GM19099 (cell line): ENCODE results near the gene ACO2.

ENCODE experiments used
- POLR2A ChIP-seq: IDR thresholded peaks from 3 replicates; pipeline ENCODE4 v1.6.1; 2011; ENCODE audit warnings: low read depth; ENCODE audit not compliant: insufficient read length; ENCODE audit errors: extremely low read depth

ACO2 gene

DNA sequence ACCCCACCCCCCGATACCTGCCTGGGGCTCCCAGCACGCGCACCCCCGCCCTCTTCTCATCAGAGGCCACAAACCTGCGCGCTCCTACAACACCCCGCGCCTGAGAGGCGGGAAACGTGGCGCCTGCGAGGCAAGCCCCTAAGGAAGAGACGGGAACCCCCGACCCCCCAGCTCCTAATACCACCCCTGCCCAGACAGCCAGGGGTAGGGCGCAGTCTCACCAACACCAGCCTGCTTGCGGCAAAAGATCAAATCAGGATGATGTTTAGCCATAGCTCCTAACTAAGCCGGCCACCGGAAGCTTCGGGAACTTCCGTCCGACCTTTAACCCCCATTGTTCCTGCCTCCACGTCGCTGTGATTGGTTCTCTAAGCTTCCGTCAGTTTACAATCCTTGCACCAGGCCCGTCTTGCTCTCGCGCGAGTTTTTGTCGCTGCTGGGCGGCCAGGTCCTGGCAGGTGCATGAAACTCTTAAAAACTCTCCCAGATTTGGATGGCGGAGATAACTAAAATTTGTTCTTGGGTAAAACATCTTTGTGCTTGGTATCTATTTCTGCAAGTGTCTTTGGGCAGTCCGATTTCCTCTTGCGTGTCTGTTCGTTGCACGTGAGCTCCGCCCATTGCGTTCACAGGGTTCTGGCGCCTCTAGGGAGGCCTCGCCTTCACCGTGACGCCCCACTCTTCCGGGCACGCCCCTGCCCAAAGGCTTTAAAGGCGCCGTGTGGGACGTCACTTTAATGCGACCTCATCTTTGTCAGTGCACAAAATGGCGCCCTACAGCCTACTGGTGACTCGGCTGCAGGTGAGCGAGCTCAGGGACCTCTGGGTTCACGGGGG is at the start of gene ACO2, which contains the start of gene PHF5A:
ACO2 (plus strand) TSS at position 737 of the 837 bp plus-strand sequence; CDS start at position 767, 30 bp downstream.
PHF5A (minus strand) TSS at position 312 of the 837 bp plus-strand sequence; CDS start at position 273, 39 bp downstream.
- TF ChIP-seq POLR2A, result peak; percentile 73

GRCh38 chr22:41425660-41426365 is 43.1 kb upstream of the ACO2 start:
- no peak for TF ChIP-seq POLR2A

DNA sequence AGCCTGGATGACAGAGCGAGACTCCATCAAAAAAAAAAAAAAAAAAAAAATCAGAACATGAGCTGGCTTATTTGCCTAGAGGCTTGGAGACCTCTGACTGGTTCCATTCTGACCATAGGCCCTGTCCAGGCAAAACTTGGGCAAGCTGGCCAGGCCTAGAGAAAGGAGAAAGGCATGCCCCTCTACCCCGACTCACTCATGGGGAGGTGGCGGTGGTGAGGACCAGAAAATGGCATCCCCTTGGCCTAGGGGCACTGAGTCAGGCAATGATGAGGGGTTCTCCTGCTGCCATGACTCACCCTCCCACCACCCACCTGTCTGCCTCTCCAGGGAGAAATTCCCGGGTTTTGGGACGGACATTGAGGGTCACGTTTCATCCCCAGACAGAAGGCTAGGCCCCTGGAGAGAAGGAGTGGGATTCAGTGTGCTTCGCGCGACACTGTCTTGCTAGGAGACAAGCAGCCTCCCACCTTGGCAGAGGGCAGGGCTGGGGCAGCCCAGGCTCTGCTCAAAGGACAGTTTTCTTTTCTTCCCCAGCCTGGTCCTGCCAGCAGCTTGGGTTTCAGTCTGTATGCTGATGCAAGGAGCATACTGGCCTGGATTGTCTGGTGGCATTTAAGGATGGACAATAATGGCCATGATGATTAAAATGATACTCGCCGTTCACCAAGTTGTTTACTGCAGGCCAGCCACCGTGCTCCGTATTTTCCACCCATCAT is 39.5 kb upstream of the ACO2 start:
- TF ChIP-seq POLR2A, result no peak

GRCh38 chr22:41429951-41430332 is 39.0 kb upstream of the ACO2 start:
- TF ChIP-seq POLR2A, result no peak

- TF ChIP-seq POLR2A, result no peak
Observed at GRCh38 chr22:41431656-41432055, 37.3 kb upstream of the ACO2 start.

- no peak for TF ChIP-seq POLR2A
Observed at GRCh38 chr22:41435560-41435959, 33.4 kb upstream of the ACO2 start.

- TF ChIP-seq POLR2A, result no peak
Observed at GRCh38 chr22:41436322-41437113, 32.4 kb upstream of the ACO2 start.

- no peak for TF ChIP-seq POLR2A
Observed at GRCh38 chr22:41437198-41437597, 31.7 kb upstream of the ACO2 start.

DNA sequence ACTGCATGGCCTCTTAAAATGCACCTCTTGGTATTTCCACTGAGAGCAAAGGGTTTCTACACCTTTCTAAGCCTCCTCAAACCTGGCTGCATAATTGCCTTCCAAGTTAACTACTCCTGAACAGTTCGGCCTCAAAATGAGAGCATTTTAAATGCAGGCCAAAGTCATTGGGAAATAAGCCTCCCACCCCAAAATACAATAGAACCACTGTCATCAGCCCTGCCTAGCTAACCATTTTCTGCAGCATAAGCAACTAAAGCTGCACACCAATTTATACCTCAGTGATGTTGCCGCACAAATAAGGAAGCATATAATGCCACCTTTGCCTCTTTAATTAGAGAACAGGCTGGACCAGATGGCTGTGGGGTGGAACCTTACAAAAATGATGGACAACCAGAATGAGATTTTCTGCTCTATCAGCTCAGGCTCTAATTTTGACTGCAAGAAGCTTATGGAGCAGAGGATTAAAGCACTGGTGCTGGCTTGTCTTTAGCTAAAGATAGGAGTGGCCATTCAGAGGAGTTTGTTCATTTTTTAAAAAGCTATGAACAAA is 26.6 kb upstream of the ACO2 start:
- no peak for TF ChIP-seq POLR2A

DNA sequence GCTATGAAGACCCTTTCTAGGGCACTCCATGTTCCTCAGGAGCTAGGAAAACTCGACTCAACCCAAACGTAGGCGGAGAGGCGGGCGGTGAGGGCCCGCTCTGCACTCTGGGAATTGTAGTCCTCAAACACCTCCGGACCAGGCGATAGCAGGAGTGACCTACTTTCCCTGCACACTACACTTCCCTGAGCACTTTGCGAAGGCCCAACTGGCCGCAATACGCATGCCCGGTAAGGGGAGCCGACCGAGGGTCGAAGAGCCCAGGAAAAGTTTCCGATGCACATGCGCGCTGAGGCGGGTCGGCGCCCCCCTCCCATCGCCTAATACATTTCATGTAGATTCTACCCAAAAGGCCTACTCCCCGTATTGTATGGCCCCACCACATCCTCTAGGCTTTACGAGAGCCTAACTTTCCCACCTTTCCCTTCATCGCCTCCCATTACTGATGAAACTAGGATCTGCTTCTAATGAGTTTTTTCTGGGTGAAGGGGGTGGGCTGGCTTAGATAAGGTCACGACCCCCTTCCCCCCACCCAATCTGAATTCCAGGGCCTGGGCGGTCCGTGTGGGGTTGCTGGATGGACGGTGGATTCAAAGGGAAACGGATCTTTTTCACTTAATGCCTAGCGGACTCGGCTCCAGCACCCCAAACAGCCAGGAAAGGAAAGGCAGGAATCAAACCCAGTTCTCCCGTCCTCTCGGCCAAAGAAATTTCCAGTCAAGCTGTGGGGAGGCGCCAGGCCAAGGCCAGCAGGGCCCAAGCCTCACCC is 24.4 kb upstream of the ACO2 start:
- no peak for TF ChIP-seq POLR2A

- TF ChIP-seq POLR2A, result peak; percentile 24
Observed at GRCh38 chr22:41445129-41446056, 23.5 kb upstream of the ACO2 start.

GRCh38 chr22:41446057-41446501 is 22.8 kb upstream of the ACO2 start:
- no peak for TF ChIP-seq POLR2A

- peak; percentile 99 for TF ChIP-seq POLR2A
Observed at GRCh38 chr22:41446639-41447434, 22.1 kb upstream of the ACO2 start, which contains the start of gene TOB2. Gene TOB2, minus strand, starts transcription at chr22:41446801. Its CDS starts 9,456 bp downstream, at chr22:41437345.
